NCI-H146 treated with DMSO at 0.1 percent for 48 hours (cell line): ENCODE results near the gene KIZ.
"Not testable (repeated sequence)": the region's sequence is repeated elsewhere in the genome, so short reads cannot be mapped to it uniquely, and the experiment has no call there.

Source experiments
- DNase-seq: peaks from one replicate; lab custom pipeline; 2025; ENCODE audit not compliant: unreplicated experiment; lab: John Stamatoyannopoulos, UW

KIZ gene

DNA sequence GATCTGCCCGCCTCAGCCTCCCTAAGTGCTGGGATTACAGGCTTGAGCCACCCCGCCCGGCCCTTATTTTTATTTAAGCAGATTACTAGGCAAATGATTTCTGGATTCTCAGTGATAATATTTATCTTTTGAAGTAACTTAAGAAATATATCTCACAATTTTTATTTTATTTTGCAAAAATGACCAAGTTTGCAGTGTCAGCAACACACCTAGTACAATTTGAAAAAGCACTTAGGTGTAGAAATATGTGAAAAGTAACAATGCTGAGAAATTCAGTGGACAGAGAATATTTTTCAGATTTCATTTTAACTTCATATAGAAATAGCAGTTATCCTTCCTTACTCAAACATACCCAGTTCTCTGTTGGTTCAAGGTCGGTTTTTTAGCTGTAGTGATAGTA, 98.3 kb downstream of the KIZ start:
- no peak for DNase-seq

DNA sequence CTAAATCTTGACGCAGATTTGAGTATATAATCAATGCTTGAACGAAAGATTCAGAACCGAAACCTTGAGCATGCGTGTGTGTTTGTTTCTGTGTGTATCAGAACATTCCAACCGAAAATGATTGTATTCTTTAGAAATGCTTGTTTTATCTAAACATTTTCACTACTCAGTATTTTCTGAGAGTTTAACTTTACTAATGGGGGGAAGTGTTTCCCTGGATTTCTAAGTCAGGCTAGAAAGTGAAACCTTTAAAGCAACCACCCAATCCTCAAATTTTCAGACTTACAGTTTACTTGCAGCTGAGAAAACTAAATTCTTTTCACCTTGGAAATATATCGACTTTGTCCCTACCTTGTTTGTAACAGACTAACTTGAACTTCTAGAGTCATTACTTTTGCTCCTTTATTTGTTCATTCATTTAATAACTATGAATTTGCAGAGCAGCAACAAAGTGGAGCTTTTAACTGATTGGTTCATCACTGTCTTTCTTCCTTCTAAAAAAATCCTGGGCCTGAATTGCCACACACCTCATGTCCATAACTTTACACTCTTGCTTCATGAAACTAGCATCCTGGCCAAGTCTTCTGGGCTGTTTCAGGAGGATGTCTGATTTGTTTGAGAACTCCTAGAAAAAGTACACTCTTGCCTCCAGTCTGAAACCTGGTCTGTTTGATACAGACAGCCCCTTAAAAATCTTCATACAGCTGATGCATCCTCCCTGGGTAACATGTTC, 99.5 kb downstream of the KIZ start:
- no peak for DNase-seq

DNA sequence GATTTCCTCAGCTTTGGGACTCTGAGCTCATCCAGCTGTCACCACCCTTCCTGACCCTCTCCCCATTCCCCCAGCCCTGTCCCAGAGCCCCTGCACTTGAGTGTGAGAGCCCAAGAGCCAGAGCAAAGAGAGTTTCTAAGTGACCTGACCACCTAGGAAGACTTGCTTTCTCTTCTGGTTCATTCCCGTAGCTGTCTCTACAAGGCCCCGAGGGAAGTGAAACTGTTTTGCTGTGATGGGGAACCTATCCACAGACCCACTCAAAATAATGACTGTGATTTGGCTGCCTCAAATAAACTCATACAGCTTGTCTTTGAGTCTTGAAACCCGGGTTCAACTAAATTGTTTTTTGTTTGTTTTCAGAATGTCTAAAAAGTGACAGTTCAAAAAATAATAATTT, 102.6 kb downstream of the KIZ start:
- DNase-seq, result no peak

DNA sequence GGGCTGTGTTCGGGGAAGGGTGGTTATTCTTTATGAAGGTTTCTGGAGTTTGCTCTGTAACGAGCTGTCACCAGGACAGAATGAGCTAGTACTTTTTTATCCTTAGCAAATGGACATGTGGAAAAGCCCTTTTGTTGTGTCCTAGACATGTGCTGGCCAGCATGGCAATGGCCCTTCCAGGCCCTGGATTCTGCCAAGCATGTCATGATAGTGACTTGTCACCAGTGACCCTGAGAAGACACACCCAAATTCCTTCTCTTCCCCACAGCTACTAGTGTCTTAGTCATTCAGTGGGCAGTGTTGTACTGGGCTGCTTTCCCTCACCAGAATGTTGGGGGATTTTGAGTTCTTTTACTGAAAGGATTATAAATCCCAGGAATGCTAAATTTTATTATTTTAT, 103.3 kb downstream of the KIZ start:
- DNase-seq, result no peak

DNA sequence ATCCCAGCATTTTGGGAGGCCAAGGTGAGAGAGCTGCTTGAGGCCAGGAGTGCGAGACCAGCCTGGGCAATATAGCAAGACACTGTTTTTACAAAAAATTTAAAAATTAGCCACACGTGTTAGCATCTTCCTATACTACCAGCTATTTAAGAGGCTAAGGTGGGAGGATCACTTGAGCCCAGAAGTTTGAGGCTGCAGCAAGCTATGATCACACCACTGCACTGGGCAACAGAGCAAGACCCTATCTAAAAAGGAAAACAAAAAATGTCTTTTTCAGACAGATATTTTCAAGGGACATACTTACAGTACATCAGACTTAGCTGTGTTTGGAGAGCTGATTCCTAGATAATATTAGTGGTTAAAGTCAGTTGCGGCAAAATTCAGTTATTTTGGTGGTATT, 104.3 kb downstream of the KIZ start:
- DNase-seq, result no peak

DNA sequence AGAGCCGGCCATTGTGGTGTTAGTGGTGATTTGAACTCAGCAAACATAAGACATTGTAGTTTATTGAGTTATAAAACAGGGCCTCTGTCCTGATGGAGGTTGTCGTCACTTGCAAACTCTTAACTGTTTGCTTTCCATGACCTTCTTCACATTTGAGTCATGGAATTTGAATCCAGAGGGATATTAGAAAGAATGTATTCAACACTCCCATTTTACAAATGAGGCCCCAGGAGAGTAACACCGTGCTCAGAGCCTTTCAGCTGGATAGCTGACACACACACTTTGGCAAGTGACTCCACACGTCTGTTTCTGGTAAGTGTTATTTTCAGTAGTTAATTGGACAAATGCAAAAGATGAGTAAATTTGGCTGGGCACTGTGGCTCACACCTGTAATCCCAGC, 104.8 kb downstream of the KIZ start:
- DNase-seq, result no peak

DNA sequence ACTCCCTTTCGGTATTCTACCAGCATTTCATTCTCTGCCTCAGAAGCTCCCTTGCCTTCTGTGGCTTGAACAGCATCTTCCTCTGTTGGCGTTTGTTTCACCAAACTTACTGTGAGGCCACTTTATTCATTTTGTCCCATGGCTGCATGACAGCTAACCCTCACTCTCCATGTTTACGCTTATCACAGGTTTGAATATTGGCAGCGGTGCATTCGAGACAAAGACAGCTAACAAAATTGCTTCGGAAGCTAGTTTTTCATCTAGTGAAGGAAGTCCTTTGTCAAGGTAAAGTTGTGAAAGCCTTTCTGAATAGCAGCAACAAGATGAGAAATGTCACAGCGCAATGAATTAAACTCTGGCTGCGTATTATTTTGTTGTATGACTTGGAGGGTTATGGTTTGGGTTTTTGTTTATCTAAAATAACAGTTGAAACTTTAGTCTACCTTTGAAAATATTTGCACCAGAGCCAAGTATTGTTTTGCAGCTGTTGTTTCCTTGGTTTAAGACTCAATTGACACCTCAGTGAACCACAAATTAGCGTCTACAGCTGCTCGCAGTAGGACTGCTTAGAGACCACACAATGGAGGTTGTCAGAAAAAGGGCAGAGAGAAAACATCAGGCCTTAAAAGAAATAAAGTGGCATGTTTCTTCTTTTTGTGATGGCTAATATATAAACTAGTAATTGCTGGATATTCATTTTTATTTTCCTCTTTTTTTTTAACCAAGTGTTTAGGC, 106.8 kb downstream of the KIZ start:
- no peak for DNase-seq

DNA sequence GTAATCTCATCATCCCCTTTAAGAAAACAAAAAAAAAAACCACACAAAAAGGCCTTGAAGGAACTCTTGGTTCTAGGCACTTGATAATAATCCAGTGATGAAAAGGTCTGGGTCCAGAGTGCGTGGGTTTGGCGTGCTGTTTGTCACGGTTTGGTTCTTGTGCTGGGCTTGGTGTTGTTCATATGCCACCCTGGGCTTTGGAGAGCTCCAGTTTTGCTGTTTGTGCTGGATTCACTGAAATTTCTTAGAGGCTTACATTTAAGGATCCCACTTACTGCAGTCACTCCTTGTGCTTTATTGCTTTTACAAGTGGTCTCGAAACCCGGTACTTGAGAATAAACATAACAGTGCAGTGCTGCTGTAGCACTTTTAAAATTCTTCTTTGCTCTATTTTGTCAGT, 108.4 kb downstream of the KIZ start:
- no peak for DNase-seq

DNA sequence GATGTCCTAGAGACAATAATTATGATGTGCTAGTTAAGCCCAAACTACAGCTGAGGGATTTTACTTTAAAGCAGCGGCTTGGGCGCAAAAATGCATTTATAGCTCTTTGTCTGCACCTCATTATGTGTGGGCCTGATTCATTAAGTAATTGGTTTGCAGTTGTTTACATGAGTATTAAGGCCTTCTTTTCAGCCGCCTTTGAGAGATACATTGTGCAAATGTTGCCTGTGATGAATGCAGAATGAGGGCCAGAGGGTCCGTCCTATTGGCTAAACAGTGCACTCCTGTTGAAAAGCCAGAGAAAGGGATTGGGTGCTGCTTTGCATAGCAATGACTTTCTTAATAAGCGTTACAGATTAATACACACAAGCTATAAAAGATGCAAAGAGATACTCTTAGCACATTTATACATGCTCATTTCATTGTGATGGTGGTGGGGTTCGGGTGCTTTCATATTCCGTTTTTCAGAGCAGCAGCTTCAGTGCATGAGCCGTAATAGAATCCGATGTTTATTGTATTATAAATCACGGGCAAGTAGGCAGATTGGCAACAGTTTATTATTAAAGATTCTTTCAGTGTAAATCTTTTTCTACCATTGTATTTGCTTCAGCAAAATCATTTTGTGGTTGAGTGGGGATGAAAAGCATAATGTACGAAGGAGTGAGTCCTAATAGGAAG, 109.1 kb downstream of the KIZ start:
- peak; percentile 58 for DNase-seq

DNA sequence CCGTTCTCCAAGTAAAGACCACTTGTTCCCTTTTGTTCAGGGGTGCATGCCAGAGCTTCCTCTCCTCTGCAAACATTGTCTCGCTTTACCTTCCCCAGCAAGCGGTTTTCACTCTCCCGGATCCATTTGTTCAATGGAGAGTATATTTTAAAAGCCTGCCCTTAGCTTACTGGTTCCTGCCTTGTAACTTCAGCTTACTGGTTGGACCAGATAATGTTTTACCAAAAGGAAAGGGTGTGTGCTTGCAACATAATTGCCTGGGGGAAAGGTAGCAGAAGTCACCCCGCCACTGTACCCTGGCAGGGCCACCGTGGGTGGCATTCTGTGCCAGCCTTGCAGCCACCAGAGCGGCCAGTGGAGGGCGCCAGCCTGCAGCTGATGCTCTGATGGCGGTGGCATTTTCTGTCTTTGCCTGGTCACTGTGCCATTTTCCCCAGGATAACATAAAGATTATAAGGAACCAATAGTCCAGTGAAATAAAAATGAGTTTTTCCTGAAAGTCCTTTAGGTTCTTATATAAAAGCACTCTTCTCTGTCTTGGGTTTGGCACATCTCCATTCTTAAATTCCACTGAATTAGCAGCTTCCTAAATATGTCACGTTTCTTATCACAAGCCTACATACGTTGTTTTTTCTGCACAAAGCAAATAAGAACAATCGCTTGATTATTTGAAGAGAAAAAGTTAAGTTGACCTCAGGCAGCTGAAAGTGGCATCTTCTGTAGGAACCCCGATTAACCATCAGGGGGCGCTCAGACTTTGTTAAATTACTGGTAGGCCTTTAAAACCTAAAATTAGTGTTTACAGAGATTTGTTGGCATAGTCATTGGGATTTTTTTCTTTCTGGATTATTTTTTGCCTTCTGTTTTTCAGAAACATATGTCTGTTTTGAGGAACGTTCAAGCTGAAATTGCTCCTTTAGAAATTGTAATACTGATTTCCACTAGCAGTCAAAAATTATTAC, 109.9 kb downstream of the KIZ start:
- peak; percentile 79 for DNase-seq

DNA sequence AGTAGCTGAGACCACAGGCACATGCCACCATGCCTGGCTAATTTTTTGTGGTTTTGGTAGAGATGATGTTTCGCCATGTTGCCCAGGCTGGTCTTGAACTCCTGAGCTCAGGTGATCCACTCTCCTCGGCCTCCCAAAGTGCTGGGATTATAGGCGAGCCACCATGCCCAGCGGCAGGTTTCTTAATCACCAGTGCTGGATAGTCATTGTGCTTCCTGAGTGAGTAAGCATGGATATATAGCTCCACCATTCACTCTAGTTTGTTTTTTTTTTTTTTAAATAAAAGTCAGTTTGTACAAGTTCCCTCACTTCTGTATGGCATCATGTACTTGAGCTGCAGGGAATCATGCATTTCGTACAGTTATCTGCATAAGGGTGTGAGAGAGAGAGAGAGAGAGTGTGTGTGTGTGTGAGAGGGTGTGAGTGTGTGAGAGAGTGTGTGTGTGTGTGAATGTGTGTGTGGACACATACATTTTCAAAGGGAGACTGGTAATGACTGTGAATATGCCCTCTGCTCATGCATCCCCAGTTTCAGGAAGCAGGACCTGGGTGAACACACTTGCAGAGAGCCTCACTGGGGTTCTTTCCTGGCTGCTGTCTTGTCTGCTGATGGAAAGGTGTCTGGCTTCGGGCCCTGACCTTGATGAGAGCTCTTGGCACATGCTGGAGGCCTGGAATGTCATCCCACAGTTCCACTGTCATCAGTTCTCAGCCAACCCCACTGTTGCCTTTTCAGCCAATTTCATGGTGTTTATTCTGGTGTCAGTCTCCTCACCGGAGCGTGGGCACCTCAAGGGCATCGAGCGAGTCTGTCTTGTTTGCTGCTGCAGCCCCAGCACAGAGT, 112.3 kb downstream of the KIZ start:
- DNase-seq, result no peak

DNA sequence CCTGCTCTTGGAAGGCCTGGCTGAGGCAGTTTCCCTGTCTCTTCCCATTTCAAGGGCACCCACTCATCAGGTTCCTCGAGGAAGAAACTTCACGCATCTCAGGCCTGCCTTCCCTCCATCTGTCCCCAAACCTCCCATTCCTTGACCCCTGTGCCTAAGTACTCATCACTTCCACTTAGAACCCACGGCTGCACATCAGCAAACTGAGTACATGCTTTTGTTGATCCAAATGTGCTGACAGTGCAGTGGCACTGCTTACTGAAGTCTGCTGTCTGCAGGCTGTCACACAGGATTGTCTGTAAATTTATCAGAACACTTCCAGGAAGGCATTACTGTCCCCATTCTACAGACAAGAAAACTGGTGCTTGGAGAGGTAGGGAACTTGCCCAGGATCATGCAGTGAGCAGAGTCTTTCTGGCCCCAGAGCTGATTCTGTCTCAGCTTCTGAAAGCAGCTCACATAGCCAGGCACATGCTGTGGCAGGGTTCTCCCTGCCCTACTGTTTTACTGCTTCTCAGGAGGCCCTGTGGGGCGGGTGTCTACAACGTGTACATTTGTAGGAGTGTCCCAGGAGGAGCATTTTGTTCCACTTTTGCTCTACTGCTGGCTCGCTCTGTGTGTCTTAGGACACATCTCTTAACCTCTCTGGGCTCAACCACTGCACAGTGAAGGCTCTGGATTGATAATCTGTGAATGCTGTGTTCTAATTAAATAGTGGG, 113.1 kb downstream of the KIZ start:
- no peak for DNase-seq

DNA sequence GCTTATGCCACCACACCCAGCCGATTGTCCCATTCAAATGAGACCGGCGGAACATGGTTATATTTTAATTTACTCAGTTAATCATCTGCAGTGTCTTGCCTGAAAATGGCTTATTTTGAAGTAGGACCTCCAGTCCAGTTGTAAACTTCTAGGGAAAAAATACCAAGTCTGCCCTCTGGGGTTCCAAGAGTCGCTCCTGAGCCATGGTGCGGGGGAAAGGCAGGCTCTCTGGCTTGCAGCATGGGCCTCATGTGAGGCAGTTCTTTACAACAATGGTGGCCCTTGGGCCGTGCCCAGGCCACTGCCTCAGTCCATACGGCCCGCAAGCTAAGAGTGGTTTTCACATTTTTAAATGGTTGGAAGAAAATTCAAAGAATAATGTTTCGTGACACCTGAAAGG, 114.5 kb downstream of the KIZ start:
- DNase-seq, result no peak

DNA sequence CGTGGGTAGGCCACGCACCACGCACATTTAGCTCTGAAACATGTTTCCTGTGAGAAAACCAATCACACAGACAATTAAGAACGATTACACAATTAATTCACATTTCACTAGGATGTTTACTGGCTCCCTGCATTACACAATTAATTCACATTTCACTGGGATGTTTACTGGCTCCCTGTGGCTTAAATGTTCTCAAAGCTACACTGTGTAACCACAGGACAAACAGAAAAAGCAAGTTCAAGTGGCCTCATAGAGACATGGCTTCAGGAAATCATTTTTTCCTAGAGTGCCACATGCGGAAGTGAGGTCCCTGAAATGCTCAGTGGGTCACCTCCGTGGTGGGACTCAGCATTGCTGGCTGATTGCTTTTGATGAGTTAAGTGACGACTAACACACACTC, 115.5 kb downstream of the KIZ start:
- peak; percentile 35 for DNase-seq

DNA sequence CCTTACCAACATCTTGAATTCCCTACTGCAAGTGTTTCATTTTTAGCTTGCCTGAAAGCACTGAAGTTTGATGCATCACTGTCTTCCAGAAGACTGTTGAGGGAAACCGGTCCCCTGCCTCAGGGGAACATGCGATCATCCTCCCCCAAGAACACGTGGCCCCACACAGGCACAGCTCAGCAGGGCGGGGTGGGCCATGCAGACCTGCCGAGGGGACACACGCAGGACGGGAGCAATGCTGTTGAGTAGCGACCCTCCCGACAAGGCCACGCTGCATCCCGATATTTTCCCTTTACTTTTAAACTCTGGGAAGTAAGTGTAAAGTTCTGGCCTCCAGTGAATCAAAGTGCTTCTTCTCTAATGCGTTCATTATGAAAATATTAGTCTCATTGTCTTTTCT, 117.9 kb downstream of the KIZ start:
- no peak for DNase-seq

DNA sequence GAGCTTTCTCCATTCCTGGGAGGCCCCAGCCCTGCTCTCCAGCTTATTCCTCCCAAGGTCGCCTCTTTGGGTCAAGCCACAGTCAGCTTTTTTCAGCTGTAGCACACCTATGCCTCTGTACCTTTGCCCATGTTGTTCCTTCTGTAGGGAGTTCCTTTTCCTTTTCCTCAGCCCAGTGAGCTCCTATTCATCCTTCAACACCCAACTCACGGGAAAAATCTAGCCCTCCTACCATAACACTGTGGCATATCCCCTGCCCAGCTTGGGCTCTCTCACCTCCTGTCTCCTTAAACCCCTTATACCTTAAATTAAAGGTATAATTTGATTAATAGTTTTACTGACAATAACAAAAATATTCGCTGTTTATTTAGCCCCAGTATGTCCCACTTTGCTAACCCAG, 118.9 kb downstream of the KIZ start:
- no peak for DNase-seq

DNA sequence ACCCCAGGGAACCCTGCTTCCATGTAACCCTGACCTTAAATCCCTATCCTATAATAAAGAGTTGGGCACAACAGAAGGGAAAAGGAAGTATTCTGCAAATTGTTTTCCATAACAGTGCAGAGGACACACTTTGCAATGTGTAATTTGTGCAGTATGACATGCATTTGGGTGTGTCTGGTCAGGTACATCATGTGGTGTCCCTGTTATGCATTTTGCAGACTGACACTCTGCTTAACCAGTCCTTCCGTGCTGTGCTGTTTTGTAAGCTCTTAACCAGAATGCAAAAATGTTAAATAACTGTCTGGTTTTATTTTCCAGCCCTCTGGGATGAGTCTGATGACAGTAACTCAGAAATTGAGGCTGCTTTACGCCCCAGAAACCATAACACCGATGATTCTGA, 120.3 kb downstream of the KIZ start:
- DNase-seq, result no peak

DNA sequence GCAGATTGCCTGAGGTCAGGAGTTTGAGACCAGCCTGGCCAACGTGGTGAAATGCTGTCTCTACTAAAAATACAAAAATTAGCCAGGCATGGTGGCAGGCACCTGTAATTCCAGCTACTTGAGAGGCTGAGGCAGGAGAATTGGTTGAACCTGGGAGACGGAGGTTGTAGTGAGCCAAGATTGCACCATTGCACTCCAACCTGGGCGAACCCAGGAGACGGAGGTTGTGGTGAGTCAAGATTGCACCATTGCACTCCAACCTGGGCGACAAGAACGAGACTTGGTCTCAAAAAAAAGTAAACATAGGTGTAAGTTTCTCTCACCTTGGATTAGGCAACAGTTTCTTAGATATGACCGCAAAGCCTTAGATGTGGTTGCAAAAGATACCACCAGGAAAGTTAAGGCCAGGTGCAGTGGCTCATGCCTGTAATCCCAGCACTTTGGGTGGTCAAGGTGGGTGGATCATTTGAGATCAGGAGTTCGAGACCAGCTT, 121.8 kb downstream of the KIZ start:
- not testable (repeated sequence) for DNase-seq

DNA sequence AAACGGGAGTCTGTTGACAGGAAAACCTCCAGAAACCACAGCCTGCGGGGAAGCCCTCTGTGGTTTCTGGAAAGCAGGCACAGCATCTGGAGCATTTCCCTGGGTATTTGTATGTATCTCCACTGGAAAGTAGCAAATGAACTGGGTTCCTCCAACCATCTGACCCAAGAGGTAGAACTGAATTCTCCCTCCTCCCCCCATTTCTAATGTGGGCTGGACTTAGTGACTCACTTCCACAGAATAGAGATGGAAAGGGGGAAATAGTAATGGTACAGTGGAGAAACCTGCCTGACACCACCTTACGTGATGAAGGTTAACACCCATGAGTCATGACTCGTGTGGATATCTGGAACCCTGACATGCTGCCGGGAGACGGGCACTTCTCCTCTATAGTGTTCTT, 125.4 kb downstream of the KIZ start:
- no peak for DNase-seq
